Tibial artery (tissue), 4 donors: ENCODE measurements around the gene LMF1.

ENCODE experiments used
- DNase-seq, 2 donors: peaks; one replicate each; pipeline ENCODE4 v3.0.0-alpha.2; 2019
- H3K27ac ChIP-seq, 2 donors: fragments of 200-600 bp; sonication (generic) in 1 of 2; 1 replicate in 1 of 2; 2 replicates in 1 of 2; pipeline ENCODE4 v1.5.1; 2018 to 2019; ENCODE audit warnings: mild to moderate bottlenecking in 1 of 2
- H3K27me3 ChIP-seq, 2 donors: fragments of 200-600 bp; sonication (generic) in 1 of 2; one replicate each; pipeline versions ENCODE4 v1.5.1 to v1.6.0; 2016 to 2019
- H3K36me3 ChIP-seq, 3 donors: fragments of 200-600 bp; sonication (generic) in 2 of 3; one replicate each; pipeline ENCODE4 v1.5.1; 2016 to 2019; ENCODE audit warnings: mild to moderate bottlenecking in 2 of 3
- H3K4me1 ChIP-seq, 4 donors: fragments of 200-600 bp; sonication (generic) in 2 of 4; 1 replicate in 3 of 4; 2 replicates in 1 of 4; pipeline ENCODE4 v1.5.1; 2016 to 2019
- H3K4me3 ChIP-seq, 2 donors: fragments of 200-600 bp; sonication (generic) in 1 of 2; 1 replicate in 1 of 2; 2 replicates in 1 of 2; pipeline ENCODE4 v1.5.1; 2018 to 2019; ENCODE audit warnings: mild to moderate bottlenecking in 2 of 2
- H3K9me3 ChIP-seq, 3 donors: fragments of 200-600 bp; sonication (generic) in 1 of 3; one replicate each; pipeline ENCODE4 v1.5.1; 2016 to 2019
- intact Hi-C: fragments of 100-400 bp; cut with DNase I; formaldehyde crosslinking; loops from one replicate; pipeline ENCODE4 v1.15.0; 2023; ENCODE audit warnings: low total_unique reads
- TF ChIP-seq, protein P1 (sequence below), 2 experiments: fragments of 200-600 bp in 1 of 2; fragments of 450-650 bp in 1 of 2; IDR thresholded peaks; one replicate each; pipeline ENCODE4 v1.5.1; 2017 to 2019; ENCODE audit warnings: antibody characterized with exemption in 2 of 2, mild to moderate bottlenecking in 1 of 2, moderate library complexity in 1 of 2

The LMF1 gene

DNA sequence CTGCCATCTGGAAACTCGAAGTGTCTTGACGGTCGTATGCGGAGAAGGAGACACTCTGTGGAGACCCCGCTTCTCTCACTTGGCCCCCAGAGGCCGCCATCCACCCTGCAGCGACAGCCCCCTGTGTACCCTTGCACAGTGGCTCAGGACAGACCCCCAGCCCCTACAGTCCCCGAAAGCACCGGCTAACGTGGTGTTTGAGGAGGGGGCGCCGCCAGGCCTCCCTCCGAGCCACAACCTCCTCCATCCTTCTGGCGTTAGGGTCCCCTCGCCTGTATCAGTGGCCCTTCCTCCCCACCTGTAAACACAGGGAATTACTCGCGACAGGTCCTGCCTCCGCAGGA lies 73.6 kb downstream of the LMF1 start:
- TF ChIP-seq, protein P1, sequence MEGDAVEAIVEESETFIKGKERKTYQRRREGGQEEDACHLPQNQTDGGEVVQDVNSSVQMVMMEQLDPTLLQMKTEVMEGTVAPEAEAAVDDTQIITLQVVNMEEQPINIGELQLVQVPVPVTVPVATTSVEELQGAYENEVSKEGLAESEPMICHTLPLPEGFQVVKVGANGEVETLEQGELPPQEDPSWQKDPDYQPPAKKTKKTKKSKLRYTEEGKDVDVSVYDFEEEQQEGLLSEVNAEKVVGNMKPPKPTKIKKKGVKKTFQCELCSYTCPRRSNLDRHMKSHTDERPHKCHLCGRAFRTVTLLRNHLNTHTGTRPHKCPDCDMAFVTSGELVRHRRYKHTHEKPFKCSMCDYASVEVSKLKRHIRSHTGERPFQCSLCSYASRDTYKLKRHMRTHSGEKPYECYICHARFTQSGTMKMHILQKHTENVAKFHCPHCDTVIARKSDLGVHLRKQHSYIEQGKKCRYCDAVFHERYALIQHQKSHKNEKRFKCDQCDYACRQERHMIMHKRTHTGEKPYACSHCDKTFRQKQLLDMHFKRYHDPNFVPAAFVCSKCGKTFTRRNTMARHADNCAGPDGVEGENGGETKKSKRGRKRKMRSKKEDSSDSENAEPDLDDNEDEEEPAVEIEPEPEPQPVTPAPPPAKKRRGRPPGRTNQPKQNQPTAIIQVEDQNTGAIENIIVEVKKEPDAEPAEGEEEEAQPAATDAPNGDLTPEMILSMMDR (IDR thresholded peaks at IDR 0.05) = no peak
- no peaks in the 10 kb centered on the region for H3K9me3 ChIP-seq
- H3K36me3 ChIP-seq = peaks cover 0 to 48% (median 3%) of the 10 kb centered on the region in 3 donors
- H3K4me3 ChIP-seq = no peak overlapping the region
- H3K27ac ChIP-seq = no peak overlapping the region
- no peaks in the 10 kb centered on the region for H3K4me1 ChIP-seq
- intact Hi-C loops = no loop called here
- DNase-seq = no peak
- no peaks in the 10 kb centered on the region for H3K27me3 ChIP-seq

DNA sequence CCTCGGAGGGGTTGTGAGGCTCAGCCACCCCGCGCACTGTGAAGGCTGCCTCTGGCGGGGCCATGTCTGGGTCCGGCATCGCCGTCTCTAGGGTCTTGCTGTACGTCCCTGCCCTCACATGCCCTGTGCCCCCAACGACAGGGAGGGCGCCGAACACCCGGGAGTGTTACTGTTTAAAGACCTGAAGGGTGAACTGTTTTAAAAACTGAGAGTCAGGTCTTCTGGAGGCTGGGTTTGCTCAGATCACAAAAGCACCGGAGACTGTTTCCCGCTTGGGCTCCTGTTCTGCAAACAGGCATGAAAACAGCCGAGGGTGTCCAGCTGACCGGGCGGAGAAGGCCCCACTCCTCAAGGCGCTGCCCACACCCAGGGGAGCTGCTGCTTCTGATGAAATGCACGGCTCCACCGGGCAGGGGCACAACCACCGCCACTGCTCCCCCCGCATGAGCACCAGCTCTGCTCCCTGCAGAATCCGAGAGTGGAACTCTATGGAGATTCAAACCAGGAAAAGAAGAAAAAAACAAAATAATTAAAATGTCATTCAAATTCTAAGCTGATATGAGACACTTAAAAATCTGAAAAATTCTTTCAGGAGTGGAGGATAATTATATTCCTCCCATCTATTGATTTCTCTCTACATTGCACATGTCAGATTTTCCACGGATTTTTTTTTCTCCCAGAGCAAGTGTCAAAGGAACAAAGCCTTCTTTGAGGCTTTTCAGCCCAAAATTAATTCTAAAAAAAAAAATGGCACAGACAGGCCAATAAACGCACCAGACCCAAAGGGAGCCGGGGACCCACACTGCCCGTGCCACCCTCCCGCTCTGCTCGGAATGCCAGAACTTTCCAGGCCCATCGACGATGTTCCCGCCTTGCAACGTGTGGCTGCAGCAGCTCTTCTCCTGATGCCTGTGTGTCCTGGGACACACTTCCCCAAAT lies 74.3 kb downstream of the LMF1 start:
- H3K4me3 ChIP-seq = no peak overlapping the region
- H3K36me3 ChIP-seq = peaks cover 0 to 55% (median 9%) of the 10 kb centered on the region in 3 donors
- no peak overlapping the region for H3K27ac ChIP-seq
- intact Hi-C loops = no loop called here
- H3K9me3 ChIP-seq = no peaks in the 10 kb centered on the region
- TF ChIP-seq, protein P1 (IDR thresholded peaks at IDR 0.05) = no peak
- no peaks in the 10 kb centered on the region for H3K4me1 ChIP-seq
- H3K27me3 ChIP-seq = no peaks in the 10 kb centered on the region
- DNase-seq = no peak

DNA sequence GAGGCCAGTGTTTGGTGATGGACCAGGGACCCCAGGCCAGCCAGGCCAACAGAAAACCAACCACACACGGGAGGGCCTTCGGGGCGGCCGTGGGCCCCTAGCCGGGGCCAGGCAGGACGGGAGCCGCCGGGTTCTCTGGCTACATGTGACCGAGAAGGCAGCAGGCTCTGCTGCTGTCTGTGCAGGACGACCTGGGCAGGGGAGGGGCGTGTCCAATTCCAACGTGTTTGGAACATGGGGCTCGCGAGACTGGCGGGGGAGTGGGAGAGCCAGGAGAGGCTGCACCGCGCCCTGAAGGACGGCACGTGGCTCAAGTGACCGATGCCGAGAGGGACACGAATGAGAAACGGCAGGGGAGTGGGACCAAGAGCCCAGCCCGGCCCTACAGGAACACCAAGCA lies 75.4 kb downstream of the LMF1 start:
- intact Hi-C loops = no loop called here
- TF ChIP-seq, protein P1 (IDR thresholded peaks at IDR 0.05) = no peak
- Histone ChIP-seq H3K4me3 (no peak overlapping the region), H3K4me1 (no peaks in the 10 kb centered on the region), H3K9me3 (no peaks in the 10 kb centered on the region), H3K27me3 (no peaks in the 10 kb centered on the region), H3K36me3 (peaks cover 0 to 66% (median 17%) of the 10 kb centered on the region in 3 donors), H3K27ac (no peak overlapping the region)
- DNase-seq = no peak

DNA sequence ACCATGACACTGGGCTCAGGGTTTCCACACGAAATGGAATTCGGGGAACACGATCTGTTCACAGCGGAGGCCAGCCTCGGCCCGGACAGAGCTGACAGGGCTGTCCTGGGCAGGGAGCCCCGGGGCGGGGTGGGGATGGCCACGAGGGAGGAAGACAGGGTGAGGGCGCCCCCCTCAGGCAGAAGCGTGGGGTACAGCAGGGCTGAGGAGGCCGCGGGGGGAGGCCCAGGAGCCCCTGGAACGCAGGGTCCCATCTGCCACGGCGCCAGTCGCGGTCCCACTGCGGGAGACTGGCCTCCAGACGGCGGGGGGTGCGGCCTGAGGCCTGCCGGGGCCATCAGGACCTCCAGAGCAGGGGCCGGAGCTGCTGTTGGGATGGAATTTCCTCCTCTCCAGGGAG lies 75.9 kb downstream of the LMF1 start:
- H3K27ac ChIP-seq = no peak overlapping the region
- no peak for DNase-seq
- H3K36me3 ChIP-seq = peaks cover 0 to 66% (median 17%) of the 10 kb centered on the region in 3 donors
- intact Hi-C loops = no loop called here
- no peak overlapping the region for H3K4me3 ChIP-seq
- H3K9me3 ChIP-seq = no peaks in the 10 kb centered on the region
- no peaks in the 10 kb centered on the region for H3K27me3 ChIP-seq
- no peaks in the 10 kb centered on the region for H3K4me1 ChIP-seq
- TF ChIP-seq, protein P1 (IDR thresholded peaks at IDR 0.05) = no peak

DNA sequence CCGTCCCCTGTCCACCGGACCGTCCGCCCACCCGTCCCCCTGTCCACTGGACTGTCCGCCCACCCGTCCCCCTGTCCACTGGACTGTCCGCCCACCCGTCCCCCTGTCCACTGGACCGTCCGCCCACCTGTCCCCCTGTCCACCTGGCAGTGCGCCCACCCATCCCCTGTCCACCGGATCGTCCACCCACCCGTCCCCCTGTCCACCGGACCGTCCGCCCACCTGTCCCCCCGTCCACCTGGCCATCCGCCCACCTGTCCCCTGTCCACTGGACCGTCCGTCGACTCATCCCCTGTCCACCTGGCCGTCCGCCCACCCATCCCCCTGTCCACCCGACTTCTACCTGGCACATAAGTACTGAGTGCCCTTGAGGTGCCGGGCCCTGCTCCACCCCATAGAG lies 76.6 kb downstream of the LMF1 start:
- no peak overlapping the region for H3K27ac ChIP-seq
- intact Hi-C loops = no loop called here

More for the DNA sequence above, 76.6 kb downstream of the LMF1 start:
- no peak for DNase-seq
- Histone ChIP-seq H3K4me3 (no peak overlapping the region), H3K4me1 (no peaks in the 10 kb centered on the region), H3K36me3 (peaks cover 0 to 66% (median 17%) of the 10 kb centered on the region in 3 donors), H3K27me3 (no peaks in the 10 kb centered on the region), H3K9me3 (no peaks in the 10 kb centered on the region)
- TF ChIP-seq, protein P1 (IDR thresholded peaks at IDR 0.05) = no peak
